Fibroblast of the conjunctiva (primary cell): ENCODE measurements around the gene HMX1.

Source experiments
- DNase-seq: peaks from one replicate; pipeline ENCODE4 v3.0.0-alpha.2; 2010; ENCODE audit warnings: low read depth

Gene HMX1

GRCh38 chr4:8840816-8841455 is 30.7 kb downstream of the HMX1 start:
- DNase-seq: no peak

- no peak for DNase-seq
These were observed 31.4 kb downstream of the HMX1 start for GRCh38 chr4:8840006-8840793.

GRCh38 chr4:8838961-8839431 is 32.6 kb downstream of the HMX1 start:
- no peak for DNase-seq

- DNase-seq: no peak
These were observed 33.2 kb downstream of the HMX1 start for GRCh38 chr4:8838296-8838960.

- no peak for DNase-seq
These were observed 34.3 kb downstream of the HMX1 start for GRCh38 chr4:8837181-8837841.

- no peak for DNase-seq
These were observed 34.9 kb downstream of the HMX1 start for GRCh38 chr4:8836664-8837171.

- no peak for DNase-seq
These were observed 35.9 kb downstream of the HMX1 start for GRCh38 chr4:8835521-8836365.

- DNase-seq: no peak
These were observed 36.9 kb downstream of the HMX1 start for GRCh38 chr4:8834681-8835220.

- no peak for DNase-seq
These were observed 39.3 kb downstream of the HMX1 start for GRCh38 chr4:8832113-8832915.

GRCh38 chr4:8831221-8832112 is 40.2 kb downstream of the HMX1 start:
- no peak for DNase-seq

GRCh38 chr4:8830611-8831200 is 40.9 kb downstream of the HMX1 start:
- no peak for DNase-seq

- no peak for DNase-seq
These were observed 41.6 kb downstream of the HMX1 start for GRCh38 chr4:8830056-8830455.

- DNase-seq: no peak
These were observed 42.1 kb downstream of the HMX1 start for GRCh38 chr4:8829584-8829983.

- no peak for DNase-seq
These were observed 42.8 kb downstream of the HMX1 start for GRCh38 chr4:8828869-8829268.

- no peak for DNase-seq
These were observed 50.3 kb downstream of the HMX1 start for GRCh38 chr4:8821151-8821950.

- no peak for DNase-seq
These were observed 51.2 kb downstream of the HMX1 start for GRCh38 chr4:8820178-8821102.
